Measurements from ENCODE around the gene NUB1.

- TF ChIP-seq CTCF (IDR thresholded peaks at IDR 0.05; ENCODE audit: insufficient read depth, low read depth, low read length) (no peak), EZH2 (IDR thresholded peaks at IDR 0.05; ENCODE audit: insufficient read depth, low read length) (no peak)
Observed at GRCh38 chr7:151298765-151299164, 42.8 kb upstream of the NUB1 start.

Data from astrocyte (in vitro differentiated cells and primary cell).